ENCODE measurements around the gene CRB3. TPM values are rescaled to one million over a fixed set of nuclear protein-coding genes. Genes with fewer than 3 reads are reported as not detected.

The CRB3 gene
- total and polyA plus RNA-seq, 2 of the 13 experiments (the other 11 are each of a cell fraction or from before 2014, with no cell fraction given) = 10.6 to 25.6 TPM

- WGBS (ENCODE audit: low lambda C conversion rate) = 96% methylated on average over 11 of the region's 13 CpGs
- no peak for TF ChIP-seq RBM22 (optimal IDR thresholded peaks at IDR 0.05; ENCODE audit: low read length)
- TF ChIP-seq NRL (CRISPR knock-in tag; IDR thresholded peaks at IDR 0.05; ENCODE audit: borderline replicate concordance) = no peak
- TF ChIP-seq, protein P1, sequence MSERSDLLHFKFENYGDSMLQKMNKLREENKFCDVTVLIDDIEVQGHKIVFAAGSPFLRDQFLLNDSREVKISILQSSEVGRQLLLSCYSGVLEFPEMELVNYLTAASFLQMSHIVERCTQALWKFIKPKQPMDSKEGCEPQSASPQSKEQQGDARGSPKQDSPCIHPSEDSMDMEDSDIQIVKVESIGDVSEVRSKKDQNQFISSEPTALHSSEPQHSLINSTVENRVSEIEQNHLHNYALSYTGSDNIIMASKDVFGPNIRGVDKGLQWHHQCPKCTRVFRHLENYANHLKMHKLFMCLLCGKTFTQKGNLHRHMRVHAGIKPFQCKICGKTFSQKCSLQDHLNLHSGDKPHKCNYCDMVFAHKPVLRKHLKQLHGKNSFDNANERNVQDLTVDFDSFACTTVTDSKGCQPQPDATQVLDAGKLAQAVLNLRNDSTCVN (CRISPR knock-in tag; IDR thresholded peaks at IDR 0.05; ENCODE audit: borderline replicate concordance) = no peak
- no peak for TF ChIP-seq MXI1 (IDR thresholded peaks at IDR 0.05; ENCODE audit: borderline replicate concordance, low read depth, low read length)
- TF ChIP-seq ZNF792 (CRISPR knock-in tag; IDR thresholded peaks at IDR 0.05) = no peak
- no peak for TF ChIP-seq MBD4 (IDR thresholded peaks at IDR 0.05; ENCODE audit: borderline replicate concordance, low read length)
- no peak for TF ChIP-seq ZMYM4 (CRISPR knock-in tag; IDR thresholded peaks at IDR 0.05)
- no peak for TF ChIP-seq SMAD3 (CRISPR knock-in tag; IDR thresholded peaks at IDR 0.05)
- no peaks in the 10 kb centered on the region for H3K27me3 ChIP-seq (ENCODE audit: control insufficient read depth in 1 of 2, insufficient read depth in 2 of 2, low read length in 2 of 2)
- DNase-seq (ENCODE audit: low spot score) (no peak), FAIRE-seq (no peak), ATAC-seq (no peak)
- no peaks in the 10 kb centered on the region for H3K9me3 ChIP-seq (ENCODE audit: low read length)
- ChIA-PET CTCF (ENCODE audit: low intra/inter-chr PET ratio, low total read pairs) (no interaction called here), POLR2A (no interaction called here)
- no TSS peak for BruUV-seq (replicated peaks)
- no peak overlapping the region for H3K4me2 ChIP-seq (ENCODE audit: low read depth, low read length)
- H3K27ac ChIP-seq (ENCODE audit: extremely low read length, insufficient read depth, low read length) = no peak overlapping the region
- intact Hi-C loops (cut with micrococcal nuclease; ENCODE audit: unreplicated experiment) = no loop called here
- H2AFZ ChIP-seq (ENCODE audit: low read length) = no peak overlapping the region
- no peaks in the 10 kb centered on the region for H3K36me3 ChIP-seq (replicated peaks in 1 of 2; ENCODE audit: control insufficient read depth in 1 of 2, insufficient read depth in 2 of 2, low read length in 2 of 2)
- H3K9ac ChIP-seq (ENCODE audit: insufficient read depth, low read depth, low read length) = no peak overlapping the region
- H3K4me1 ChIP-seq (ENCODE audit: insufficient read depth, low read length) = no peaks in the 10 kb centered on the region
- in situ Hi-C loops (cut with HindIII; ENCODE audit: extremely low pct_ligation_motif_present, low pct_unique_long_range_greater_than_20kb) = no loop called here
- no peak overlapping the region for H3K4me3 ChIP-seq (replicated peaks in 1 of 3; ENCODE audit: insufficient read depth in 1 of 3, low read depth in 2 of 3, low read length in 3 of 3)
- no peaks in the 10 kb centered on the region for H3K79me2 ChIP-seq (ENCODE audit: insufficient read depth, low read length)
- no peaks in the 10 kb centered on the region for H4K20me1 ChIP-seq (ENCODE audit: insufficient read depth, low read length)
Observed at GRCh38 chr19:6443986-6444385, 20.1 kb upstream of the CRB3 start.

DNA sequence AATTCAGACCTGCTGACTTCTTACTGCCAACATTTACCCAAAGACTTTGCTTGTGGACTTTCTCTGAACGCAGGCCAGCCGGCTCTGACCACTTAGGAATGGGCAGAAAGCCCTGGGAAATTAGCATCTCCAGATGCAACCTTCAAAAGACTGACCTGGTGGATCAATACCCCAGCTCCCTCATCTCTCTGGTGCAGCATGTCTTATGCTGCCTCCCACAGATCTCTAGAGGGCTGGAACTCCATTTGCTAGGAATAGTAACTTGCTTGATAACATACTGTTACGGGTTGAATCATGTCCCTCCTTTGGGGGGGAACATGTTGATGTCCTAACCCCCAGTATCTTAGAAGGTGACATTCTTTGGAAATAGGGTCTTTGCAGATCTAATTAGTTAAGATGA lies 17.6 kb upstream of the CRB3 start:
- intact Hi-C loops (cut with micrococcal nuclease; ENCODE audit: unreplicated experiment) = no loop called here
- H4K20me1 ChIP-seq (ENCODE audit: insufficient read depth, low read length) = no peaks in the 10 kb centered on the region
- no peak for FAIRE-seq
- no peaks in the 10 kb centered on the region for H3K27me3 ChIP-seq (ENCODE audit: control insufficient read depth in 1 of 2, insufficient read depth in 2 of 2, low read length in 2 of 2)
- H3K4me1 ChIP-seq (ENCODE audit: insufficient read depth, low read length) = no peaks in the 10 kb centered on the region
- CTCF ChIA-PET (ENCODE audit: low intra/inter-chr PET ratio, low total read pairs) = no interaction called here
- H2AFZ ChIP-seq (ENCODE audit: low read length) = no peak overlapping the region
- H3K4me3 ChIP-seq (replicated peaks in 1 of 3; ENCODE audit: insufficient read depth in 1 of 3, low read depth in 2 of 3, low read length in 3 of 3) = no peak overlapping the region
- no peak for ATAC-seq
- no peaks in the 10 kb centered on the region for H3K9me3 ChIP-seq (ENCODE audit: low read length)
- no peak overlapping the region for H3K9ac ChIP-seq (ENCODE audit: insufficient read depth, low read depth, low read length)
- H3K79me2 ChIP-seq (ENCODE audit: insufficient read depth, low read length) = no peaks in the 10 kb centered on the region
- H3K36me3 ChIP-seq (replicated peaks in 1 of 2; ENCODE audit: control insufficient read depth in 1 of 2, insufficient read depth in 2 of 2, low read length in 2 of 2) = no peaks in the 10 kb centered on the region
- no peak overlapping the region for H3K27ac ChIP-seq (ENCODE audit: extremely low read length, insufficient read depth, low read length)
- no peak for DNase-seq (ENCODE audit: low spot score)
- 98% methylated on average over 3 of the region's 3 CpGs for WGBS (ENCODE audit: low lambda C conversion rate)
- POLR2A ChIA-PET = no interaction called here
- in situ Hi-C loops (cut with HindIII; ENCODE audit: extremely low pct_ligation_motif_present, low pct_unique_long_range_greater_than_20kb) = no loop called here
- TF ChIP-seq ZNF274 (CRISPR knock-in tag; IDR thresholded peaks at IDR 0.05) (no peak), HNRNPK (IDR thresholded peaks at IDR 0.05; ENCODE audit: low read depth, low read length, poor library complexity, severe bottlenecking) (no peak), MXD3 (CRISPR knock-in tag; IDR thresholded peaks at IDR 0.05) (no peak), ZNF451 (CRISPR knock-in tag; IDR thresholded peaks at IDR 0.05) (no peak), CENPBD1 (CRISPR knock-in tag; IDR thresholded peaks at IDR 0.05; ENCODE audit: borderline replicate concordance, low read depth) (no peak), ZNF580 (CRISPR knock-in tag; IDR thresholded peaks at IDR 0.05; ENCODE audit: borderline replicate concordance, low read depth) (no peak), RAD51 (IDR thresholded peaks at IDR 0.05; ENCODE audit: borderline replicate concordance) (no peak), ZNF251 (CRISPR knock-in tag; IDR thresholded peaks at IDR 0.05) (no peak)
- TF ChIP-seq, protein P2, sequence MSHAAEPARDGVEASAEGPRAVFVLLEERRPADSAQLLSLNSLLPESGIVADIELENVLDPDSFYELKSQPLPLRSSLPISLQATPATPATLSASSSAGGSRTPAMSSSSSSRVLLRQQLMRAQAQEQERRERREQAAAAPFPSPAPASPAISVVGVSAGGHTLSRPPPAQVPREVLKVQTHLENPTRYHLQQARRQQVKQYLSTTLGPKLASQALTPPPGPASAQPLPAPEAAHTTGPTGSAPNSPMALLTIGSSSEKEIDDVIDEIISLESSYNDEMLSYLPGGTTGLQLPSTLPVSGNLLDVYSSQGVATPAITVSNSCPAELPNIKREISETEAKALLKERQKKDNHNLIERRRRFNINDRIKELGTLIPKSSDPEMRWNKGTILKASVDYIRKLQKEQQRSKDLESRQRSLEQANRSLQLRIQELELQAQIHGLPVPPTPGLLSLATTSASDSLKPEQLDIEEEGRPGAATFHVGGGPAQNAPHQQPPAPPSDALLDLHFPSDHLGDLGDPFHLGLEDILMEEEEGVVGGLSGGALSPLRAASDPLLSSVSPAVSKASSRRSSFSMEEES (CRISPR knock-in tag; IDR thresholded peaks at IDR 0.05) = no peak
- no TSS peak for BruUV-seq (replicated peaks)
- no peak overlapping the region for H3K4me2 ChIP-seq (ENCODE audit: low read depth, low read length)

Measured in HepG2 (cell line).